Stimulated activated CD8-positive, alpha-beta memory T cell treated with anti-CD3 and anti-CD28 coated beads, Interleukin-4, amount 100 ng/mL, for 24 hours (primary cell): ENCODE measurements around the gene NAV2.

ENCODE experiments used
- DNase-seq: peaks from one replicate; pipeline ENCODE4 v3.0.0-alpha.2; 2020; ENCODE audit warnings: low read depth

Gene NAV2

DNA sequence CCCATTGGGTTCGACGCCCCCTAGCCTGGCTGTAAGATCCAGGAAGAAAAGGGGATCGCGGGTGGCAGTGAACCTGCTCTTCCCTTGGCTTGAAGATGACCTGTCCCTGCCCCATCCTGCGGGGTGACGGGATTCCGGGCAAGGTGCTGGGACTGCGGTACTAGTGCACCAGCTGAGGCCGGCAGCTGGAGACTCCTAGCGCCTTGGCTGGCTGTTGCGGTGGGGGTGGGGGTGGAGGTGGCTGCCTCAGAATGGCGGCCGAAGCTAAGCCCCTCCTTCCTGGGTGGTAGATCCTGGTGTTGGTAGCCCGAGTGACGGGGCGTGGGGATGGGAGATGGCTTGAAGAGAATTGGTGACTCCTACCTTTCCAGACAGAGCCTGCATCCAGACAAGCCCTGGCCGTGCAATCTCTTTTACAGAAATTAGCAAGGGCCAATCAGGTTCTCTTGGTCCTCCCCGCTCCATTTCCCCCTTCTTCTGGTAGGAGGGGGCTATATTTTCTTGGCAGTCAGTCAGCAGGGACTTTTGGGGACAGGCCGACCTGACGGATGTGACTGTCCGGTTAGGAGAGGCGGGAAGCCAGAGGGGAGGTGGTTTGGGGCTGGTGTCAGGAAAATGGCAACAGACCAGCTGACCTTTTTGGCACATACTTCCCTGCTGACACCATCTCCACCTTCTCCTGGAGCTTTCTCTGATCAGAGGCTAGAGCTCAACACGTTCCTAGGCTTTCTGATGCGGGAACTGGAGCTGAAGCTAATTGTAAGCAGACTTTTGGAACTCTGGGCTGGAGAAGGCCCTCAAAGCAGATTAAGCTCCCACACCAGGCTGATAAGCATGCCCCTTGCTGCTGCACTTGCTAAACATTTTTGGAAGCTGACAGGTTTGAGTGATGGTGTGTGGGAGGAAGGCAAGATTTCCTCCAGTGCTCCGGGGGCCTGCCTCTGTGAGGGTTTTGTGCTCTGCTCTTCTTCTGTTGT lies 2.0 kb downstream of the NAV2 start:
- DNase-seq, result no peak

DNA sequence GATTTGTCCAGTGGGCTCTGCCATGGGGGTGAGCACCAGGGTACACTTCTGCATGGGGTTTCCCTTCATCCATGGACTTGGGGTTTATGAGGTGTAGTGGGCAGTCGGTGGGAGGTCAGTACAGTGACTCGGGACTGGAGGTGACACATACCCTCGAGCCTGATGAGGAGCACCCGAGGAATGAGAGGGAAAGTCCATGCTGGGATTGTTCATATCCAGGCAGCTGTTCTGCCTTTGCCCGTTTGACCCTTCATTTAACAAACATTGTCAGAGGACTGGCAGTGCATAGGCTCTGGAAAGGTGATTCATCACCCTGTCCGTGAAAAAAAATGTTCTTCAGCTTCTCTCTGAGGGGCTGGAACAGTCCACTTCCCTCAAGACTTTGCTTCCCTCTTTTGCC lies 2.7 kb downstream of the NAV2 start:
- no peak for DNase-seq

- no peak for DNase-seq
Measured at GRCh38 chr11:19718051-19718450, 5.4 kb downstream of the NAV2 start.

GRCh38 chr11:19718951-19719350 lies 6.3 kb downstream of the NAV2 start:
- DNase-seq, result no peak

DNA sequence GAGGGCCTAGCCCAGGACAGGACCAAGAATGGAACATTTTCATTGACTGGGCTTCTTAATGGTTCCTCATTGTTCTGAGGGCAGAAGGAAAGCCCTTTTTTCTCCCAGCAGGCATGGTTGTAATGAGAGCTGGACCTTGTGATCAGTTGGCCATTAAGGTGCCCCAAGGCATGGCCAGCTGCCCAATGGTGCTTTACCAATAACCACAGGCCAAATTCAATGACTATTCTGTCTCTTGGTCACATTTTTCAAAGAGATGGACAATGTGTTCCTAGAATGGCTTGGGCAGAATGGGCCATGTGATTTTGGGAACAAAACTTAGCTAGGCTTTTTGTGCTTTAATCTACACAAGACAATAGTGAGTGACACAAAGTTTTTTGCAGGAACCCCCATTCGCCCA lies 7.3 kb downstream of the NAV2 start:
- DNase-seq, result no peak

- DNase-seq, result no peak
Measured at GRCh38 chr11:19721176-19721575, 8.5 kb downstream of the NAV2 start.

DNA sequence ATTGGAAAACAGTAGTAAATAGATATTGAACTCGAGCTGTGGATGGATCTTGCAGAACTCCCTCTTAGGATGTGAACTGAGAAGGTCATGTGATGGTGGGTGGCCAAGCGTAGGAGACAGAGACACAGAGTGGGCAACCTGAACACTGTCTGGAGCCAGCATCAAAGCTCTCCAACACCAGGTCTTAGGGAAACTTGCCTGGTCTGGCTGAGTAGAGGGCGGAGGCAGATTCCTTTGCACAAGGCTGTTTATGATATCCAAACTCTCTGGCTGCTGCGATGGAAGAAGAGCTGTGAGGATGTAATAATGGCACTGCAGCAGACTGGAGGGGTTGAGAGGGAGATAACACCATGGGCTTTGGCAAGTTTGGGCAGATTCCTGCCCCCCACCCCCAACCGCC lies 10.1 kb downstream of the NAV2 start:
- no peak for DNase-seq

GRCh38 chr11:19723572-19724342 lies 11.1 kb downstream of the NAV2 start:
- DNase-seq, result no peak

GRCh38 chr11:19724765-19725164 lies 12.1 kb downstream of the NAV2 start:
- DNase-seq, result no peak

GRCh38 chr11:19725379-19726079 lies 12.9 kb downstream of the NAV2 start:
- DNase-seq, result no peak

GRCh38 chr11:19727246-19727645 lies 14.6 kb downstream of the NAV2 start:
- DNase-seq, result no peak

- DNase-seq, result no peak
Measured at GRCh38 chr11:19728436-19728835, 15.8 kb downstream of the NAV2 start.

DNA sequence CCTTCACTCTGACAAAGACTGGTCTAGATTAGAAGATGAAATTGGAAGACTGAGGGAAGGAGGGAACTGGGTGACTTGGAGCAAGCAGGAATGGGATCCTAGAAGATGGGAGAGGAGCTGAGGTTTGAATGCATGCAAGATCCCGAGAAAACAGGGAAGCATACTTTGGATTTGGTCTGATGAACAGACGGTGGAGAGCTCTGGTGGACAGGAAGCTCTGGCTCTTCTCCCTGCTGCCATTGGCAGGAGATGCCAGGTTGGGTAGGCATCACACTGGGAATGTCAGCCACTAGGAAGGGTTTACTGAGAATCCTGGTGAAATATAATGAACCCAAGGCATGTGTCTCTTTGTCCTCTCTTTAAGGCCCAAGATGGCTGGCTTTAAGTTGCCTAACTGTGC lies 16.5 kb downstream of the NAV2 start:
- no peak for DNase-seq

DNA sequence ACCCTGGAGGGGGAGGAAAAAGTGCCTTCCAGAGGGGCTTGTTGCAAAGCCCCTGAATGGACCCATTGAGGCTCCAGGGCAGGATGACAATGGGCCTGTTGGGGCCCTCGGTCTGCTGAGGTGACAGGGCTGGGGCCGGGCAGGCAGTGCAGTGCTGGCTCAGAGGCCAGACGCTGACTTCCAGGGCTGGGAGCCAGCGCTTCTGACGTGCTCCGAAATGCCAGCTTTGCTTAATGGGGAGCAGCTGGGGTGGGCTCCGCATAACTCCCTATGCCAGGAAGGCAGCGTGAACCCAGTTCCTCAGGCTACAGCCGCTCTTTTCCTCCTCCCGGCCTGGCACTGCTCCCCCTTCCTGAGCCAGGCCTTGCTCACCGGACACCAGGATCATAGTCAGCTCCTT lies 17.7 kb downstream of the NAV2 start:
- DNase-seq, result no peak

DNA sequence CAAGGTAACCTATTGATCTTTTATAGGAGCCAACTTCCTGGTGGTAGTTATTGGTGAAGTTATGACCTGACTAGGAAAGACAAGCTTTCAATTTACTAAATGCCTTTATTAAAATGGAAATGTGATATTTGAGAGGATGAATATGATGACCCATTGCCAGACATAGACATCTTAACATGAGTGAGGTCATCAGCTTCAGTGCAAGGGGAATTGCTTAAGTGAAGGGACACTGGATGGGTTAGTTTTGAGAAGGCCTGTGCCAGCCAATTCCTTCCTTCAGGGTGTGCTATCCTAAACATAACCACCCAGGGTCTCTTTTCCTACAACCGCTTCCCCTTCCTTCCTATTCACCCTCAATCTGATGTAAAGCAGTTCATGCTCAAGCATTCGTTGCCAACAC lies 21.5 kb downstream of the NAV2 start:
- DNase-seq, result no peak

GRCh38 chr11:19735157-19735908 lies 22.7 kb downstream of the NAV2 start:
- DNase-seq, result no peak

DNA sequence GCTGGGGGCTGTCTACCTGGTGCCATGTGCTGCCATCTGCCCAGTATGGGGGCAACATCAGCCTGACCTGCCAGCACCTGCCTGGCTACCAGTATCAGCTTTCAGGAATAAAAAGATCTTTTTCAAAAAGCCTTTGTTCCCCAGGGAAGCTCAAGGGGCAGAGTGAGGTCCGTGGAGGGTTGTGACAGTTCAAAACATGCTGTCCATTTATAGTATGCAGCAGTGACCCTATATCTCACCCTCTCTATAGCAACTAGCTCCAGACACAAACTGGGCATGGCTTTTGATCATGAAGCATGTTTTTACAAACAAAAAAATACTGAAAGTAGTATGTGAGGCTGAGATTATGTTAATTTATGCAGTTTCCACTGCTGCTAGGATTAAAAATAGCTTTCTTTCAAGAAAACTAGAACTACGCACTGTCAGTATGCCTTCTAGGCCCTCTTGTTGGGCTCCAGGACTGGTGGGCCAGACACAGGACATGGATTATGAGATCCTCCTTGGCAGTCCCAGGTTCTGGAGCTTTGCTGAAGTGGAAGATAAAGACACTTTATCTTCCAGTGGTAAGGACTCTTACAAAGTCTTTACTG lies 23.4 kb downstream of the NAV2 start:
- no peak for DNase-seq

GRCh38 chr11:19736831-19737230 lies 24.2 kb downstream of the NAV2 start:
- DNase-seq, result no peak

DNA sequence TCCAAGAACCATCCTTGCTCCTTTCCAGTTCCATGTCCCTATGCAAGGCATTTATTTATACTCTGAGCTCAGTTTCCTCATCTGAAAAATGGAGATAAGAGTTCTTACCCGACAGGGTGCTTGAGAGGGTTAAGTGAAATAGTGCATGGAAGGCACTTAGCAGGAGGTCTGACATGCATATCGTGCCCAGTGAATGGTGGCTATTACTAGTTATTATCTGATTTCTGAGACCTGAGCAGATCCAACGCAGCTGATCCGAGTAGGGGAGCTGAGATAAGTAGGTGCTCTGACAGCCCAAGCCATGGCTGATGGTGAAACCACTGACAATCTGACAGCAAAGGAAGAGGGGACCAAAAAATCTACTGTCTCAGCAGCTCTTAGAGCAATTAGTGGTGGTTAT lies 24.9 kb downstream of the NAV2 start:
- no peak for DNase-seq

GRCh38 chr11:19738124-19738523 lies 25.5 kb downstream of the NAV2 start:
- no peak for DNase-seq

- DNase-seq, result no peak
Measured at GRCh38 chr11:19739872-19740271, 27.2 kb downstream of the NAV2 start.
